ENCODE data around the gene RBM19.
A peak's percentile ranks its signal among the peaks of the same experiment; 100 is the strongest.
"Not testable (repeated sequence)": the region's sequence is repeated elsewhere in the genome, so short reads cannot be mapped to it uniquely, and the experiment has no call there.

Gene RBM19

DNA sequence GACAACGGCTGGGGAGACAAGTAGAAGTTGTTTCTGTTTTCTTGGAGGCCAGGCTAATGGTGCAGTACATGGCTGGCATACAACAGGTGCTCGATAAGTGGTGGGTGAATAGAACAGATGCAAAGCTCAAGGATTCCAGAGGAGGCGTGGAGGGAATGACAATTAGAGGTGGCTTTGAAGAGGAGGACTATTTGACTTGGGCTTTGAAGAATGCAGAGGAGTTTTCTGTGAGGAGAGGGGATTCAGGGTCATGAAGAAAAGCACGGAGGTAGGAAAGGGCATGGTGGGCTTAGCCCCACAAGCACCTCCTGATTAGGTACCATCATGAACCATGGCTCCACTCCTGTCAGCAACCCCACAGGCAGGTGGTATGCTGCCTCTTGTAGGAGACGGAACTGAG, 142.3 kb downstream of the RBM19 start:
- DNase-seq: peak; percentile 15

DNA sequence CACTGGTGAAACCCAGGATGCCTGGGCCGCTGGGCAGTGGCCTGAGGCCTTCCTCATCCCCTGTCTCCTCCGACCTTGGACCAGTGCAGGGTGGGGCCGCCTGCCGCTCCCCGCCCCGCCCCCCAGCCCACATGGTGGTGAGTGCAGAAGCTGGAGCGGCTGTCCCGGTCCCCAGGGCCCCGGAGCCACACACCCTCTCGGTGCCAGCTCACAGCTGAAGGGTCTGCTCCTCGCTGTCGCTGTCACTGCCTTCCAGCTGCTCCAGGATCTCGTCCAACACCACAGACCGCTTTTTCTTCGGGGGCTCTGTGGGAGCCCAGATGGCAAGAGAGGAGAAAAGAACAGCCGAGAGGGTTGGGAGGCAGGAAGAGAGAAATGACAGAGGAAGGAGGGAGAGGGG, 143.1 kb downstream of the RBM19 start:
- peak; percentile 92 for DNase-seq

DNA sequence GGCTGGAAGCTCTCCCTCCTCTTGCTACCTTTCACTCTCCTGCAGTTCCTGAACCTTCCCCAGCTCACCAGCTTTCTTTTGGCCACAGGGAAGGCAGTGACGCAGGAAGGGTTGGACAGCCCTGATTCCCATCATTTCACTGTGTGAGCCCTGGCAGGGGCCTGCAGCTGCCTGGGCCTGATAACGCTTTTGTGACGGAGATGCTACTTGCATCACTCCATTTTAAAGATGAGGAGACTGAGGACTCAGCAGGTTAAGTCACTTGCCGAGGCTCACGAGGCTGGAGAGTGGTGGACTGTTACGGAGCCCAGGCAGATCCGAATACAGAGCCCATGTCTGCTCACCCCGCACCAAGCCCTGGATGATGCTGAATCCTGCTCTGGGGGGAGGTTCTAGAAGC, 145.3 kb downstream of the RBM19 start:
- DNase-seq: no peak

DNA sequence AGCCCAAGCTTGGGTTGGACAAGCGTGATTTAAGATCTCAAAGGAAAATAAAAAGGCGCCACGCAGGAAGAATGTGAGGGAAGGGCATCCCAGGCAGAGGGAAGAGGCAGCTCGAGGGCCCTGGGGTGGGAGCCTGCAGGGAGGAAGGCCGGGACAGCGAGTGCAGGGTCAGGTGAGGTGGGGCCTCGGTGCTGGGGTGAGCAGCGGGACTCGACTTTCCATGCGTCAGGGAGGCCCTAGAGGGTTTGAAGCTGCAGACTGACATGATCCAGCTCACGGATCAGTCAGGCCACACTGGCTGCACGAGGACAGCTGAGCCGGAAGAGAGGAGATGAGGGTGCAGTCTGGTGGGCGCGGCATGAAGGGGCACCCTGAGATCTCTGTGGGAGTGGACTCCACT, 145.8 kb downstream of the RBM19 start:
- DNase-seq: no peak

DNA sequence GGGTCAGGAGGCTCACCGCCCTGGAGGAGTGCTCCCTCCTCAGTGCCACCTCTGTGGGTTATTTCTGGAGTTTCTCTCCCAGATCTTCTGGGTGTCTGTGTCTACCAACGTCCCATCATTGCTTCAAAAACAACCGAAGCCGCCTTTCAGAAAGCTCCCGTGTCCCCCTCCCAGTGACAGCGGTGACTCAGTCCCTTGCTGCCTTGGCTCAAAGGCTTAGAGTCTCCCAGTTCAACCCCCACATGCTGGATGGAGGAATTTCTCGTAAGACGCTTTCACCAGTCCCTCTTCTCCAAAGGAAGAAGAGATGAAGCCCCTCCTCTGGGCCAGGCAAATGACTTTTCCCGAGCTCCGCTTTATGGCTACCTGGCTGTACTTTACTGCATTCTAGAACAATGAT, 146.6 kb downstream of the RBM19 start:
- no peak for DNase-seq

DNA sequence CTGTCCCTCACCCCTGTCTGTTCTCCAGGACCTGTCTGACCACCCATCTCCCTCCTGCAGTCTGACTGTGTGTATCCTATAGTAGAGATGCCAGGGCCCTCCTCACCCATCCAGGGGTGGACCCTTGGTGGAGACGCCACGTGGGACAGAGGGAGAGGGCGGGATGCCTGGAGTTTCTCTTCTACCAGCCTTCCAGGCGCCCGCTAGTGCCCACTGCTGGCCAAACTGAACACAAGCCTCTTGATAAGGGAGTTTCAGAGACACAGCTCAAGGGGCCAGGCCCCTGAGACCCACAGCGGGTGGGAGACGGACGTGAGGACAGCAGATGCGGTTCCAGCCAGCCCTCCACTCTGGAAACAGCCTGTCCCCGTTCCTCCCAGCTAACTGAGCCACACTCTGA, 147.3 kb downstream of the RBM19 start:
- DNase-seq: no peak

DNA sequence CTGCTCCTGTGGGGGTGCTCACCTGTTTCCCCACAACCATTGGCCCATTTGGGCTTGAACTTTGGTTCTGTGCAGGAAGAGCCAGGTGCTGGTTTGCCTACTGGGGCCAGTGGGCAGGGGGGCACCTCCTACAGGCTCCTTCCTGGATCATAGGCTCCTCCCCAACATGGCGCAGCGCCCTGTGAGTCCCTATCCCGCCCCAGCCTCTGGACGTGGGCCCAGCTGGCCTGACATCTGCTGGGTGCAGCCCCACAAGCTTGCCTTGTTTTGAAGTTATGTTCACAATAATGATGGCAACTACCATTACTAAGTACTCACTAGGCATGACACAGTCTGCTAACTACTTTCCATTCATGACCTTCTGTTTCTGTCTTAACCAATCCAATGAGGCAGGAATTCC, 147.8 kb downstream of the RBM19 start:
- DNase-seq: peak; percentile 88

DNA sequence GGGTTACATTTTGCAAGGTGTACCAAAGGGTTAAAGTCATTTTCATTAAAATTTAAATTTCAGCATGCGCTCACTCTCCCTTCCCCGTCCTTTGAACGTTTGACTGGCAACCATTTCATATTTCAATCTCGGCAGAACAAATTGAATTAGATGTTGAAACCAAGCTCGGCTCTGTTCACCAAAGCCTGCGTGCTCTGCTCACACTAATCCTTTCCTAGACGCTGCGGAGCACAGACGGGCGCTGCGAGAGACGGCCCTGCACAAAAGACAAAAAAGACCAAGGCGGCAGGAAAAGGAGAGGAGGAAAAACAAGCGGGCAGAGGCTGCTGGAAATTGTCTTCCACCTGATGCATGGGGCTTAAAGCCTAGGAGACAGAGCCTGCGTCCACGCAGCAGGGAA, 149.3 kb downstream of the RBM19 start:
- DNase-seq: no peak

DNA sequence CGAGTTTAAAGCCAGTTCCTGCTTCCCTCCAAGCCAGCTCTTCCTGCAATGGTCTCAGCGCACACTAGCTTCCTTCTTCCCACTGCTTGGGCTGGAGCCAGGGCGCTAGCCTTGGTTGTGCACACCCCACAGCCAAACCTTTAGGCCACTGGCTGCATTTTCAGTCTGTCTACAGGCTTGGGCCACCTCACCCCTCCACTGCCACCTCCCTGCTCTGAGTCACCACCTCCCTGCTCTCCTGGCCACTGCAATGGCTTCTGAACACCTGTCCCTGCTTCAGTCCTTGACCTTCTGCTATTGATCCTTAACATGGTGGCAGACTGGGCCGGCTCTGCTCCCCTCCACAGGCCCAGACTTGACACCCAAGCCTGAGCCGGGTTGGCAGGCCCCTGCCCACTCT, 151.1 kb downstream of the RBM19 start:
- DNase-seq: no peak

DNA sequence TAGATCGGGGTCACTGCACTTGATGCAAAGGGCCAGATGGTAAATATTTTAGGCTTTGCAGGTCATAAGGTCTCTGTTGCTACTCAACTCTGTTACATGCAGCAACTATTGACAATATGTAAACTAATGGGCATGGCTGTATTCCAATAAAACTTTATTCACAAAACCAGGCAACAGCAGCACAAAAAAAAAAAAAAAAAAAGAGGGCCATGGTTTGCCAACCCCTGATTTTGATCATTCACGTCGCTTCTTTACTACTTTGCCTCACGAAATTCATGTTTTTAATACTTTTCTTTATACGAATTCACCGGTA, 152.9 kb downstream of the RBM19 start:
- DNase-seq: no peak

DNA sequence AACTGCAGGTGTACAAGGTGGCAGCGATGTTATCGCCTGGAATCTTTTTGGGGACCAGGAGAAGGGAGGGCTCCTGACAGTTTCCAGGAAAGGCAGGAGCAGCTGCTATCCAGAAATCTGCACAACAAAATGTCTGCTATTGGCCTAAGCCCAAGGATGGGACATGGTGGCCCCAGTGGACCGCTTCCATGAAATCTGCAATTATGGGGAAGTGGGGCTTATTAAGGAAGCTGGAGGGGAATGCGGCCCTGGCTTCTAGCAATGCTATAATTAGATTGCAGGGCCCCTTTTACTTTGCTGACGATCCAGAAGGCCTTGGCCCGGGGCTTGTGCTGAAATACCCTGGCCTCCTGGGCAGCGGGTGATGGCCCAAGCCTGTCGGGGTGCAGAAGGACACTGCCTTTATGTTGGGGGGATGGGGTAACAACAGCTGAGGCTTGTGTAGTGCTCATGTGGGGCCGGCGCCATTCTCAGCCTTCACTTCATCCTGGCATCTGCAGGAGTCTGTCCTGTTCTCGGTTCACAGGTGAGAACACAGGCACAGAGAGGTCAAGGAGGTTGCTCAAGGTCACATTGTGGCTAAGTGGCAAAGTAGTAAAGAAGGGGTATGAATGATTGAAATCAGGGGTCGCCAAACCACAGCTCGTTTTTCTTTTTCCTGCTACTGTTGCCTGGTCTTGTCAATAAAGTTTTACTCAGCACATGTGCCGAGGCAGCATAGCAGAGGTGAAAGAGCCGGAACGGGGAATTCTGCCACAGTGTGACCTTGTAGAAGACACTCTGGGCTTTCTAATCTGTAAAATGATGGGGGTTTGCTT, 153.5 kb downstream of the RBM19 start:
- no peak for DNase-seq

DNA sequence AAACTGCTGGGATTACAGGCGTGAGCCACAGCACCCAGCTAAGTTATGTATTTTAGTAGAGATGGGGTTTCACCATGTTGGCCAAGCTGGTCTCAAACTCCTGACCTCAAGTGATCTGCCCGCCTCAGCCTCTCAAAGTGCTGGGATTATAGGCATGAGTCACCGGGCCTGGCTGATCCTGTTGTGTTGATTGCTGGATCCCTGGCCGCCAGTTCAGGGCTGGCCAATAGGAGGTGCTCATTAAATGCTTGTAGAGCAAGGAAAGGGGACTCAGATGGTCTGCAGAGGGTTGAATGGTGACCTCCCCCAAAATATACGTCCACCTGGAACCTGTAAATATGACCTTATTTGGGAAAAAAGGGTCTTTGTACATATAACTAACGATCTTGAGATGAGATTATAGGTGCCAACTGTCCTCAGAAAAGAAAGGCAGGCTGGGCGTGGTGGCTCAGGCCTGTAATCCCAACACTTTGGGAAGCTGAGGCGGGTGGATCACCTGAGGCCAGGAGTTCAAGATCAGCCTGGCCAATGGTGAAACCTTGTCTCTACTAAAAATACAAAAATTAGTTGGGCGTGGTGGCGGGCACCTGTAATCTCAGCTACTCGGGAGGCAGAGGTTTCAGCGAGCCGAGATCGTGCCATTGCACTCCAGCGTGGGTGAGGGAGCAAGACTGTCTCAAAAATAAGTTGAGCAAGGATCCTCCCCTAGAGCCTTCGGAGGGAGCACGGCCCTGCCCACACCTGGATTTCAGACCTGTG, 156.5 kb downstream of the RBM19 start:
- DNase-seq: not testable (repeated sequence)

DNA sequence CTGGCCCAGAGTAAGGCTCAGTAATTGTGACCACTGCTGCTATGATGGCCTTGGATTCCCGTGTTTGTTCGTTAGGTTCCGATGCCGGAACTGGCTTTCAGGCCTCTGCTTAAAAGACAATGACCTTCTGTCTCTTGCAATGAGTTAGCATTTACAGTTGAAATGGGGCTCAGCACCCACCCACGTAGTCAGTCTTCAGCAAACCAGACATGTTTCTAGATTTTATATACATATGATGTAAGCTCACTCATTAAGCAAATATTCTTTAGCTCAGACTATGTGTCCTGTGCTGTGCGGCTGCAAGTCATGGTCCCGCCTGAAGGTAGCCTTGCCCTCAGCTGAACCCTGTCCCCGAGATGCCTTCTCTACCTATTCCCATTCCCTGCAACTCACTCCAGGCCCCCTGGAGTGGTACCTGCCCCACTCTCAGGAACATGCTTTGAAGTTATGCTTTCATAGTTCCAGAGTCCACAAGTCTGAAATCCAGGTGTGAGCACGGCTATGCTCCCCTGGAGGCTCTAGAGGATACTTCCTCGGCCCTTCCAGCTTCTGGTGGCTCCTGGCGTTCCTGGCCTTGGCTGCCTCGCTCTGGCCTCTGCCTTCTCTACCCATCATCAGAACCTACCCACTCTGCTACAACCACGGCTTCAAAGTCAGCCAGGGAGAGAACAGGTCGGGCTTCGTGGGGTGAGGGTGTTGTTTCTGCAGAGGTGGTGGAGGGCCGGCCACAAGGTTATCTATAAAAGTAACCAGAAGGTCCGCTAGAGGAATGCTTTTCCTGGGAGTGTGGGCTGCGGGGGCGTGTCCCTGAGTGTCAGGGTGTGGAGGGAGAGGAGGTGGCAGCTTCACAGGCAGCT, 157.8 kb downstream of the RBM19 start:
- no peak for DNase-seq

DNA sequence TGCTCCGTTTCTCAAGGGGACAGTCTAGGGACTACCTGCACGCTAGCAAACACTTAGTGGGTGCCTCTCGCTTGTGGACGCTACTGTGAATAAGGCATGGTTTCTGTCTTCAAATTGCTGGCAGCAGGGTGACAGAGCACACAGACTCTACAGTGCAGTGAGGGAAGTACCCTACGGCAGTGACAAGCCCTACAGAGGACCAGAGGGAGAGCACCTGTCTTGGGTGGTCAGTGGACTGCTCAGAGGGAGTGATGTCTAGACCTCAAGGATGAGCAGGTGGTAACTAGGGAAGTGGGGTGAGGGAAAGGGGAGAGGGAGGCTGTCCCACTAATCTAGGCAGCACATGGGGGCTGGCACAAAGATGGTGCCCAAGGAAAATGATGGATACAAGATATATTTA, 160.5 kb downstream of the RBM19 start:
- DNase-seq: no peak

DNA sequence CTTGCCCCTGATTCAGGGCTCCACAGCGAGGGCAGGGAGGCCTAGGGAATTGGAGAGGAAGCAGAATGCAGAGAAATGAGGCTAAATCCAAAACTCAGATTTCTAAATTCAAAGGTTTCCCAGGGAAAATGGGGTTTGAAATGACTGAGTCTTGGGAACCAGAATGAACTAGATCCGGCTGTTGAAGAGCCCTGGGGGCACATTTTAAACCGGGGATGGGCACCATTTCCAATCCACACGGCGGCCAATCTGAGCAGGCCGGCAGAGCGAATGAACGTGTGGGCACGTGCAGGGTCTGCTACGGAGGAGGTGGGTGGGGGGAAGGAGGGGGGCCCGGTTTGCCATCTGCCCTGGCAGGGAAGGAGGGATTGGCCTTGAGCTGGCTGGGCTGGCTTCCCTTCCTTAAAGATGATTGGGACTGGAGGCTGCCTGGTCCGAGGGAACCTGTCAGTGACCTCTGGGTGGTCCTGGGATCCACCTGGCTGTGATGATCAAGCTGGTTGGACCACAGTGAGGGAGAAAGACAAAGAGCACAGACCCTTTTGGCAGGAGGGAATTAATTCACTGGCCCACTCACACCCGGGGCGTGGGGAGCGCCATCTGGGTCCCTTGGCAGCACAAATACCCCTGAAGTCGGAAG, 161.0 kb downstream of the RBM19 start:
- DNase-seq: peak; percentile 34

DNA sequence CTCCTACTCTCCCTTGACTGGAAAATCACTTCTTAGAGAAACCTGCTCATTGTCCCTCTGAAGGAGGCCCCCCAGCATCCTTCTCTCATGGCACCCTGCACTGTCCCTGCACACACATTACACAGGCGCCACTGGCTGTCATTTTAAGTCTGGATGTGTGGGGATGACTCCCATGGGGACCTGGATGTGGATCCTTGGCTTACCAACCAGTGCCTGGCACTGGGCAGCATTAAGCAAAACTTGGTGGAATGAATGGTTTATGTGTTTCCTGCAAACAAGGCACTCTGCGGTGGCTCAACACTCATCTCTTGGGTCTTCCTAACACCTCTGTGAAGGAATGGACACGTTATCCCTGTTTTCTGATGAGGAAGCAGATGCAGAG, 162.4 kb downstream of the RBM19 start:
- DNase-seq: no peak

DNA sequence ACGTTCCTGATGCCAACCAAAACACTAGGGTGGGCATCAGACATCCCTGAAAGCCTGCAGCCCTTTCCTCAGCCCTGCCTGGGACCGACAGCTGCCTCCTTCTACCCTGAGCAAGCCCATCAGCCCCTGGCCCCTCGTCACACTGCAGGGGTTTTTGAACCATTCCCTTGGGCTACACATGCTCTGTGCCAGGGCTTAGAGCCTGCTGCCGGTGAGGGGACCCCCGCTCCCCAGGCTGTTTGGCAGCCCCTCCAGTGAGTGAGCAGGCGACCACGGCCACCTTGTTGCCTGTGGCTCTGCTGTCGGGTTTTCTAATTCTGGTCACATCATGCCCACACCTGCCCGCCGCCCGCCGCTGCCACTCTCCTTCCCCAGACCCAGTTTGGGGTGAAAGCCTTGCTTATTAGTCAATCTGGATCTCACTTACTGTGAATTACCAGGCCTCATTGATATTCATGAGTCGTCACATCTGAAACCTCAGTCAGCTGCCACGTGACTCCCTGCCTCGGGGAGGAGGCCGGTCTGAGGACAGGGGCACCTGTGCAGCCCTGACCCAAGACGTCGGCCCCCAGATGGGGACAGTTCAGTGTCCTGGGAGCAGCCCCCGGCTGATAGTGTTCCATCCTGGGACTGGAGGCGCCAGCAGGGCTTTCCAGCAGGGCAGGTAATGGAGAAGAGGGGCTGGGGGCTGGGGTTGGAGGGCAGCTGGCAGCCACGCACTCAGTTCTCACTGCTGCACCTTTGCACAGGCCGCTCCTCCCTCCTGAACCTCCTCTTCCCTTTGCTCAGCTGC, 163.0 kb downstream of the RBM19 start:
- DNase-seq: no peak

DNA sequence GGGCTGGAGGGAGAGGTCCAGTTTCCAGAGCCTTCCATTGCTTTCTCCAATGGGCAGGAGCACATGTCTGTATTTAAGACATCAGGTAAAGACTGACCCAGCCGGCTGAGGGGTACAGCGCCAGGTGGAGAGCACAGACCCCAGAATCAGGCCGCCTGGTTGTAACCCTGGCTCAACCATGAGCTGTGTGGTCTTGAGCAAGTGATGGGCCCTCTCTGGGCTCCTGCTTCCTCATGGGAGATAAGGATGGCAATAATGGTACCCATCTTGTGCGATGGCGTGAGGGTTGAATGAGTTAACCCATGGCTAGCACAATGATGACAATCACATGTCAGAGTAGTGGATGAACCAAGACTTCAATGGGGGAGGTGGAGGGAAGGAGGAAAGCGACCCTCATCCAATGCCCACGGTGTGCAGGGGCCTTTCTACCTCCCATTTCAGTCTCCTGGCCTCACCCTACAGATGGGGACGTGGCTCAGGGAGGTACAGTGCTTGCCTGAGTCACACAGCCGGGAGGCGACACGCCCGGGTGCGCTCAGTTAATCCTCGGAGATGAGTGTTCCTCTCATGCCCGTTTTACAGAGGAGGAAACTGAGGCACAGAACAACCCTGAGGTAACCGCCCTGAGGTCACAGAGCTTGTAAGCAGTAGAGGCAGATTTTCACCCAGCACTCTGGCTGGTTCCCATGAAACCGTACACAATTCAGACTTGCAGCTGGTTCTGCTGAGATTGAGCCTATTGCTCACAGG, 163.9 kb downstream of the RBM19 start:
- DNase-seq: no peak

DNA sequence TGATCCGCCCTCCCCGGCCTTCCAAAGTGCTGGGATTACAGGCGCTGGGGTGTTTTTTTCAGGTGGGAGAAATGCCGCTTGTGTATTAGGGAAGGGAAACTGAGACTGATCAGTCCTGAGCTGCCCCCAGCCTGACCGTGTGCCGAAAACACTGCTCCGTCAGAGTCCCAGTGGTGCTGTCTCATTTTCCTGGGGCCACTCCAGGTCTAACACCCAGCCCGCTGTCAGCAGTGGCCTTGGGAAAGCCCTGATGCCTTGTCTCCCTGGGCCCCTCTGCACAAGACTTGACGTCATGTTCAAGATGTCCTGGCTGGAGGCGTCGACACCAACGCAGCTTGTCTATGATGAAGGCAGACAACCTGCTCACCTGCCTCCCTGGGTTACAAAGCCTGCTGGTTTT, 165.9 kb downstream of the RBM19 start:
- DNase-seq: no peak

DNA sequence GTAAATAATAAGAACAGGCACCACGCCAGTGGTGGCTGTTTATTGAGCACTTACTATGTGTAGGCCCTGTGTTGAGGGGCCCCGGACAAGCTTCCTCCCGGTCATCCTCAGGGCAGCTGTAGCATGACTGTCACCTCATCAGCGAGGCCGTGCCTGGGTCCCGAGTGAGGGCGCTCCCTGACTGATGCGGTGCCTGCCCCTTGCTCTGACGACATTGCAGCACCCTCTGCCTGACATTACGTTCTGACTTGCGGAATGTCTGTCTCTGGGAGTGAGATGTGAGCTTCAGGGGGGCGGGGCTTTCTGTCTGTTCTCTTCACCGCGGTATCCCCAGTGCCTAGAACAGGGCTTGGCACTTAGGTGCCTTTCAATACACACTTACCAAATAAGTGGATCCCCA, 167.6 kb downstream of the RBM19 start:
- no peak for DNase-seq

DNA sequence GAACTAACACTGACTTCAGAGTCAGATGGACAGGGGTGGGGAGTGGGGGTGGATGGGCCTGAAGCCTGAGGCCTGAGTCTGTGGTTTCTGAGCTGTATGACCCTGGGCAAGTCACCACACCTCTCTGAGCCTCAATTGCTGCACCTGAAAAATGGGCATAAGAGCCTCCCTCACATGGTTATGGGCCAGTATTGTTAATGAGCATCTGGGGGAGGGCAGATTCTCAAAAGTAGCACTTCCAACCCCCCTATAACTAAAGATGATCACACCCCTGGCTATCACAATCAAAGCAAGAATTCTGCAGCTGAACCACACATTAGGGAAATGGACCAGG, 168.6 kb downstream of the RBM19 start:
- no peak for DNase-seq
